OCI-LY3 (cell line): ENCODE results near the gene FLOT1.

Experiments
- H2AFZ ChIP-seq: fragments of 200-600, 300-600 bp; shearing (Covaris generic); 2 replicates; pipeline ENCODE4 v1.6.0; 2014; ENCODE audit warnings: antibody characterized with exemption, low read depth, low read length
- H3K27ac ChIP-seq: fragments of 200-600, 300-600 bp; sonication (generic); 2 replicates; pipeline ENCODE4 v1.5.1; 2014; ENCODE audit warnings: mild to moderate bottlenecking, low read length, moderate library complexity, mixed read lengths
- H3K27me3 ChIP-seq: fragments of 200-600, 300-600 bp; sonication (generic); 2 replicates; pipeline ENCODE4 v1.6.1; 2014; ENCODE audit warnings: low read depth, low read length, mixed read lengths
- H3K36me3 ChIP-seq: fragments of 200-600, 300-600 bp; sonication (generic); replicated peaks from 2 replicates; pipeline ENCODE3; 2014; ENCODE audit warnings: low read depth, low read length, mixed read lengths
- H3K4me1 ChIP-seq: fragments of 300-600, 200-600 bp; sonication (generic); 2 replicates; pipeline ENCODE4 v1.6.1; 2014; ENCODE audit warnings: low read length, mixed read lengths
- H3K4me2 ChIP-seq: fragments of 200-600, 300-600 bp; sonication (generic); 2 replicates; pipeline ENCODE4 v1.6.1; 2014; ENCODE audit warnings: low read length, mixed read lengths
- H3K4me3 ChIP-seq: fragments of 300-600, 200-600 bp; sonication (generic); 2 replicates; pipeline ENCODE4 v1.5.1; 2014; ENCODE audit warnings: antibody characterized with exemption, mild to moderate bottlenecking, low read length, moderate library complexity
- H3K79me2 ChIP-seq: fragments of 300-600, 200-600 bp; shearing (Covaris generic); 2 replicates; pipeline ENCODE4 v1.6.1; 2014; ENCODE audit warnings: mild to moderate bottlenecking, low read length, mixed read lengths
- H3K9ac ChIP-seq: fragments of 300-600, 200-600 bp; shearing (Covaris generic); 2 replicates; pipeline ENCODE4 v1.6.0; 2014; ENCODE audit warnings: mild to moderate bottlenecking, low read length, moderate library complexity
- H3K9me3 ChIP-seq: fragments of 200-600, 300-600 bp; shearing (Covaris generic); 2 replicates; pipeline ENCODE4 v1.6.1; 2014; ENCODE audit warnings: low read length, mixed read lengths; ENCODE audit not compliant: insufficient read depth
- H4K20me1 ChIP-seq: fragments of 200-600, 300-600 bp; sonication (generic); 2 replicates; pipeline ENCODE4 v1.6.1; 2016; ENCODE audit warnings: low read length, mixed read lengths; ENCODE audit not compliant: insufficient read depth
- EZH2phosphoT487 ChIP-seq: fragments of 200-600 bp; shearing (Covaris generic); IDR thresholded peaks from 2 replicates; pipeline ENCODE4 v1.6.1; 2018; ENCODE audit warnings: antibody characterized with exemption, mixed run types, low read depth
- TF ChIP-seq, protein P1 (sequence below): fragments of 200-600, 300-600 bp; sonication (generic); IDR thresholded peaks from 2 replicates; pipeline ENCODE4 v1.5.1; 2014; ENCODE audit warnings: antibody characterized with exemption, low read length, low read depth

The FLOT1 gene

DNA sequence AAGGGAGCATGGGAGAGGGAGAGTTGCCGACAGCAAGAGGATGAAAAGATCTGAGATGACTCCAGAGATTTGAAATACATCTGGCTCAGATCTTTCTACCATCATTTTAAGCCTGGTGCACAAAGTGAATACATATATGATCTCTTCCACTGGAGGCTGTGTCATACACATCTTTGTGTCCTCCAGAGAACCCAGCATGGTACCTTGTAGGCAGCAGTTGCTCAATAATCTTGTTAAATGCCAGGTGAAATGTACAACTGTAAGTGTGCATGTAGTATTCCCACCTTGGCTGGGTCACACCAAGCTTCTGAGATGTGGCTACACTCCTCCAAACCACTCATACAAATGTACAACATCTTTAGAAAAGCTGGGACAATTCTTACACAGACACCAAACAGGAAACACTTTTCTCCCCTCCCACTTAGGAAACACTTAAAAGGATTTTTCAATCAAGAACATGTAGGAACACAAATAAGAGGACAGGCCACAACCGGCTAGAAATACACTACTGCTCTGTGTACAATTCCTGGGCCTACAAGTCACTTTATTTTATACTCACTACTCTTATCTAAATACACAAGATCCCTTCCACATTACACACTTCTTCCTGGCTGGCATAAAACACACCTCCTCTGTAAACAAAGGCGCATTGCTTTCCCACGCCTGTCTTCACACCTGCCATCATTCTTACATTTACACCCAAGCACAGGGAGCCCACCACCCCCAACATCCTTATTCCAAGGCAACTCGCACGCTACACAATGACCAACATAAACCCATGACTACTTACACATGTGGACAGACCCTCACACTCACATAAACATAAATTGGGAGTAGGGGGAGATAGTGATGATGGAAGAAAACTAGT, 5.6 kb upstream of the FLOT1 start:
- Histone ChIP-seq H4K20me1 (no peaks in the 10 kb centered on the region), H3K27me3 (no peaks in the 10 kb centered on the region), H3K4me2 (no peak overlapping the region), H3K4me1 (peaks cover 7% of the 10 kb centered on the region; the same call in 1 of the 2 replicates), H3K27ac (no peak overlapping the region), H3K4me3 (no peak overlapping the region), H3K9ac (no peak overlapping the region), H2AFZ (no peak overlapping the region), H3K36me3 (no peaks in the 10 kb centered on the region), H3K9me3 (no peaks in the 10 kb centered on the region), H3K79me2 (no peaks in the 10 kb centered on the region)
- no peak for TF ChIP-seq EZH2phosphoT487
- TF ChIP-seq, protein P1, sequence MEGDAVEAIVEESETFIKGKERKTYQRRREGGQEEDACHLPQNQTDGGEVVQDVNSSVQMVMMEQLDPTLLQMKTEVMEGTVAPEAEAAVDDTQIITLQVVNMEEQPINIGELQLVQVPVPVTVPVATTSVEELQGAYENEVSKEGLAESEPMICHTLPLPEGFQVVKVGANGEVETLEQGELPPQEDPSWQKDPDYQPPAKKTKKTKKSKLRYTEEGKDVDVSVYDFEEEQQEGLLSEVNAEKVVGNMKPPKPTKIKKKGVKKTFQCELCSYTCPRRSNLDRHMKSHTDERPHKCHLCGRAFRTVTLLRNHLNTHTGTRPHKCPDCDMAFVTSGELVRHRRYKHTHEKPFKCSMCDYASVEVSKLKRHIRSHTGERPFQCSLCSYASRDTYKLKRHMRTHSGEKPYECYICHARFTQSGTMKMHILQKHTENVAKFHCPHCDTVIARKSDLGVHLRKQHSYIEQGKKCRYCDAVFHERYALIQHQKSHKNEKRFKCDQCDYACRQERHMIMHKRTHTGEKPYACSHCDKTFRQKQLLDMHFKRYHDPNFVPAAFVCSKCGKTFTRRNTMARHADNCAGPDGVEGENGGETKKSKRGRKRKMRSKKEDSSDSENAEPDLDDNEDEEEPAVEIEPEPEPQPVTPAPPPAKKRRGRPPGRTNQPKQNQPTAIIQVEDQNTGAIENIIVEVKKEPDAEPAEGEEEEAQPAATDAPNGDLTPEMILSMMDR, result no peak

DNA sequence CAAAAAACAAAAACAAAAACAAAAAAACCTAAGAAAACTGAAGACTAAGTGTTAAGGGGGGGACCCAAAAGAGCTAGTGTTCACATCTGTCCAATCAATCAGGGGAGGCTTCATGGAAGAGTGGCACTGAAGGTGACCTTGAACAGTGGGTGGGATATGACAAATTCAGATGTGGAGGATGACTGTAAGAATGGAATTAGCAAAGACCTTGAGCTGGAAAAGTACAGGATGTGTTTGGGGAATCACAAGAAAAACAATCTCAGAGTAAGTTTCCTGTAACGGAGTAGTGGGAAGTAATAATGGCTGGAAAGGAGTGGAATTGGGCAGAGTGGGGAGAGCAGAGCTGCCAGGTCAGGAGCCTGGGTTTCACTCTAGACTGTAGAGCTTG, 4.8 kb upstream of the FLOT1 start:
- Histone ChIP-seq H3K36me3 (no peaks in the 10 kb centered on the region), H3K27ac (no peak overlapping the region), H4K20me1 (no peaks in the 10 kb centered on the region), H3K4me2 (no peak overlapping the region), H3K9ac (no peak overlapping the region), H2AFZ (no peak overlapping the region), H3K9me3 (no peaks in the 10 kb centered on the region), H3K4me3 (no peak overlapping the region), H3K4me1 (peaks cover 7% of the 10 kb centered on the region; the same call in 1 of the 2 replicates), H3K79me2 (no peaks in the 10 kb centered on the region; the same call in 1 of the 2 replicates), H3K27me3 (no peaks in the 10 kb centered on the region)
- TF ChIP-seq EZH2phosphoT487, result no peak
- TF ChIP-seq, protein P1, result no peak

DNA sequence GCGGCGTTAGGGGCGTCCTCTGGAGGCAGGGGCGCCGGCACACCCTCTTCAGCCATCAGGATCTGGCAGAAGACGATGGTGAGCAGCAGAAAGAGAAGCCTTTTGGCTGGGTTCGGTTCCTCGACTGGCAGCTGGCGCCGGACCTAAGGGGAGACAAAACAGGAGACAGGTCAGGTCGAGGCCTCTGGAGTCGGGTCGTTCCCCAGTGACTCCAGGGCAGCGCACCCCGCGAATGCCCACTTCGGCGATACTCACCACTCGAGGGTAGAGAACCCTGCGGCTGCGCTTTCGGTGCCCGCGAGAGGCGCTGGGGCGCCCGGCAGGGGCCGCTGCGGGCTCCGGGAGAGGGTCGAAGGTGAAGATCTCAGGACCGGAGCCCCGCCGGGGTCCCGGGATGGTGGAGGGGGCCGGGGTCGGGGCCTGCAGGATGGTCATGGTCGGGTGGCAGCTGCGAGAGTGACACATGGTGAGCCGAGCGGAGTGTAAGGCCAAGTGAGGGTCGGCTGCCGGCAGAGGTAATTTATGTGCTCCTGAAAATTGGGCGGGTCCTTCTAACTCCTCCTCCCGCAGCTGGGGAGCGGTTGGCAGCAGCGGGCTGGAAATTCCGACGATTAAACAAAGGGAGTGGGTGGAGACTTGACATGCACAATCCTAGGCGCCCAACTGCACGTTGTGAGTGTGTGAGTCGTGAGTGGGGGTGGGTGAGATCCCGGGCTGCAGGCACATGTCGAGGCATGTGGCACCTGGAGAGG, 1.7 kb upstream of the FLOT1 start, which contains the start of gene IER3:
Gene IER3, minus strand, starts transcription at position 494 of the 752 bp plus-strand sequence. Its CDS starts 29 bp downstream, at position 465.
- Histone ChIP-seq H3K4me1 (peaks cover 12% of the 10 kb centered on the region), H3K9me3 (no peaks in the 10 kb centered on the region), H3K9ac (peak within 1 kb of the TSS; percentile 61), H3K4me3 (peak within 1 kb of the TSS; percentile 97), H3K27me3 (no peaks in the 10 kb centered on the region), H2AFZ (0 out of 2 replicates have a peak within 1 kb of the TSS, but pooled peaks have one; percentile 52), H3K4me2 (peak within 1 kb of the TSS; percentile 86), H4K20me1 (no peaks in the 10 kb centered on the region), H3K27ac (no peak within 1 kb of the TSS), H3K79me2 (peaks cover 9% of the 10 kb centered on the region), H3K36me3 (peaks cover 9% of the 10 kb centered on the region)
- TF ChIP-seq, protein P1, result peak; percentile 56
- no peak for TF ChIP-seq EZH2phosphoT487
